Measurements from ENCODE around the gene ERN2.

DNA sequence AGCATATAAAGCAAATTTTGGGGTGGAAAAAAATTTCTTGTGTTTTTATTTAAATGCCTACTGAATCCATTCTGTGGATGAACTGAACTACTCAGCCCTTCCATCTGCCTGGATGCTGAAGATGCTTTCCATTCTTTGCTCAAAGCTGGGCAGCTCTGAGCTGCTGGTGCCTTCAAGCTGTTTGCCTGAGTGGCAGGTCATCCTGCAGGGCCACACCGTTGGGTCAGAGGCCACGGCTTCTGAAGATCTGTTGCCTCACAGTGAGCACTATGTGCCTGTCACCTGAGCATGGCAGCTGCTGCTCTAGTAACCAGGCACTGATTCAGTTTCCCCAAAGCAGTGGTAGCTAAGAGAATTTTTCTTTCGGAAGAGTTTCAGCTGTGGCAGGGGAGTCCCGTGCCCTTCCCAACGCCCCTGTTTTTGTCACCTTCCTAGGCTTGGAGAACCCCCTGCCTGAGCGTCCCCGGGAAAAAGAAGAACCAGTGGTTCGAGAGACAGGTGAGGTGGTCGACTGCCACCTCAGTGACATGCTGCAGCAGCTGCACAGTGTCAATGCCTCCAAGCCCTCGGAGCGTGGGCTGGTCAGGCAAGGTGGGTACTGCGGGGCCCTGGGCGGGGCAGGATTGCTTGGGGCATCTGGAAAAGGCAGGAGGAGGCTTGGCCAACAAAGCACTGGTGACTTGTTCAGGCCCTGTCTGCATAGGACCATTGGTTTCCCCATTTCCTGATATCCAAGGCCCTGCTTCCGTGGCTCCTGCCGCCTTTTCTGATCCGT is 25.8 kb downstream of the ERN2 start:
- no peak for TF ChIP-seq TAF1 (IDR thresholded peaks at IDR 0.05; ENCODE audit: borderline replicate concordance, low read depth, low read length)
- no peak for TF ChIP-seq FOSL2 (IDR thresholded peaks at IDR 0.05; ENCODE audit: borderline replicate concordance, low read depth)
- no peak for TF ChIP-seq EP300 (IDR thresholded peaks at IDR 0.05; ENCODE audit: borderline replicate concordance in 1 of 2, low read depth in 1 of 2, low read length in 1 of 2)
- TF ChIP-seq, protein P1, sequence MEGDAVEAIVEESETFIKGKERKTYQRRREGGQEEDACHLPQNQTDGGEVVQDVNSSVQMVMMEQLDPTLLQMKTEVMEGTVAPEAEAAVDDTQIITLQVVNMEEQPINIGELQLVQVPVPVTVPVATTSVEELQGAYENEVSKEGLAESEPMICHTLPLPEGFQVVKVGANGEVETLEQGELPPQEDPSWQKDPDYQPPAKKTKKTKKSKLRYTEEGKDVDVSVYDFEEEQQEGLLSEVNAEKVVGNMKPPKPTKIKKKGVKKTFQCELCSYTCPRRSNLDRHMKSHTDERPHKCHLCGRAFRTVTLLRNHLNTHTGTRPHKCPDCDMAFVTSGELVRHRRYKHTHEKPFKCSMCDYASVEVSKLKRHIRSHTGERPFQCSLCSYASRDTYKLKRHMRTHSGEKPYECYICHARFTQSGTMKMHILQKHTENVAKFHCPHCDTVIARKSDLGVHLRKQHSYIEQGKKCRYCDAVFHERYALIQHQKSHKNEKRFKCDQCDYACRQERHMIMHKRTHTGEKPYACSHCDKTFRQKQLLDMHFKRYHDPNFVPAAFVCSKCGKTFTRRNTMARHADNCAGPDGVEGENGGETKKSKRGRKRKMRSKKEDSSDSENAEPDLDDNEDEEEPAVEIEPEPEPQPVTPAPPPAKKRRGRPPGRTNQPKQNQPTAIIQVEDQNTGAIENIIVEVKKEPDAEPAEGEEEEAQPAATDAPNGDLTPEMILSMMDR (IDR thresholded peaks at IDR 0.05): no peak
- TF ChIP-seq, protein P2, sequence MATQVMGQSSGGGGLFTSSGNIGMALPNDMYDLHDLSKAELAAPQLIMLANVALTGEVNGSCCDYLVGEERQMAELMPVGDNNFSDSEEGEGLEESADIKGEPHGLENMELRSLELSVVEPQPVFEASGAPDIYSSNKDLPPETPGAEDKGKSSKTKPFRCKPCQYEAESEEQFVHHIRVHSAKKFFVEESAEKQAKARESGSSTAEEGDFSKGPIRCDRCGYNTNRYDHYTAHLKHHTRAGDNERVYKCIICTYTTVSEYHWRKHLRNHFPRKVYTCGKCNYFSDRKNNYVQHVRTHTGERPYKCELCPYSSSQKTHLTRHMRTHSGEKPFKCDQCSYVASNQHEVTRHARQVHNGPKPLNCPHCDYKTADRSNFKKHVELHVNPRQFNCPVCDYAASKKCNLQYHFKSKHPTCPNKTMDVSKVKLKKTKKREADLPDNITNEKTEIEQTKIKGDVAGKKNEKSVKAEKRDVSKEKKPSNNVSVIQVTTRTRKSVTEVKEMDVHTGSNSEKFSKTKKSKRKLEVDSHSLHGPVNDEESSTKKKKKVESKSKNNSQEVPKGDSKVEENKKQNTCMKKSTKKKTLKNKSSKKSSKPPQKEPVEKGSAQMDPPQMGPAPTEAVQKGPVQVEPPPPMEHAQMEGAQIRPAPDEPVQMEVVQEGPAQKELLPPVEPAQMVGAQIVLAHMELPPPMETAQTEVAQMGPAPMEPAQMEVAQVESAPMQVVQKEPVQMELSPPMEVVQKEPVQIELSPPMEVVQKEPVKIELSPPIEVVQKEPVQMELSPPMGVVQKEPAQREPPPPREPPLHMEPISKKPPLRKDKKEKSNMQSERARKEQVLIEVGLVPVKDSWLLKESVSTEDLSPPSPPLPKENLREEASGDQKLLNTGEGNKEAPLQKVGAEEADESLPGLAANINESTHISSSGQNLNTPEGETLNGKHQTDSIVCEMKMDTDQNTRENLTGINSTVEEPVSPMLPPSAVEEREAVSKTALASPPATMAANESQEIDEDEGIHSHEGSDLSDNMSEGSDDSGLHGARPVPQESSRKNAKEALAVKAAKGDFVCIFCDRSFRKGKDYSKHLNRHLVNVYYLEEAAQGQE (IDR thresholded peaks at IDR 0.05; ENCODE audit: low read depth, low read length): no peak
- TF ChIP-seq JUND (IDR thresholded peaks at IDR 0.05): no peak
- TF ChIP-seq MXI1 (IDR thresholded peaks at IDR 0.05; ENCODE audit: low read depth, low read length): no peak
- no peak for TF ChIP-seq SIN3A (IDR thresholded peaks at IDR 0.05; ENCODE audit: borderline replicate concordance, low read depth, low read length)
